ENCODE measurements around the gene HOXD12.

DNA sequence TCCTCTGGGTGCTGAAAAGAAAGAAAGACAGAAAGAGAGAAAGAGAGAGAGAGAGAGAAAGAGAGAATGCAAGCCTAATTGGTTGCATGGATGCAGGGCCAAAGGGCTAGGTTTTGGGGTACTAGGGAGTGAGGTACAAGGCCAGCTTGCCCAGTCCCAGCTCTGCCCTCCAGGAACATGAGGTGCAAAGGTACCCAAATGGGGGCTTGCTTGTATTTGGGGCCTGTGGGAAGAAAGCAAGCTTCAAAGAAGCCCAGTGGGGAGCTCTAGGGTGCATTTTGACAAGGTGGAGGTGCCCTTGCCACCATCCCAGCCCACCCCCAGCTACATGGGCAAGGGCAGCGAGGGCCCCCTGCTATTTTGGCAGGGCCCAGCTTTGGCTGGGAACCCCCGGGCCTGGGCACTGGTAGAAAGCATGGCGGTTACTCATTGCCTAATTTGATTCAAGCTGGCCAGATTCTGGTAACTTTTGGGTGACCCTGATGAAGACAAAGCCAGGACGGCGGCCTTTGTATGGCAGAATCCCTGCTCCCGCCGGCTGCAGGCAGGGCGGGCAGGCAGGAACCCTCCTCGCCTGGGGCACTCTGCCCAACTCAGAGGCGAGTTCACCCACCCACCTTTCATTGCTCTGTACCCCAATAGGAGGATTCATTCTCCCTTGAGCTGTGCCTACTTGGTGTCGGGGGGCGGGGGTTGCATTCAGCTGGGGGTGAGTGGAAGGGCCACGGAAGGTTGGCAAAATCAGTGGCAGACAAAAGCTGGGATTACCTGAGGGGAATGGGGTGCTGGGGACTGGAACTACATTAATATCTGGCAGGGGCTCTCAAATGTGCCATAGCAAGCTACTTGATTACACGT is 51.2 kb downstream of the HOXD12 start:
- TF ChIP-seq CTCF (IDR thresholded peaks at IDR 0.05) (no peak), POLR2A (IDR thresholded peaks at IDR 0.05) (no peak), POLR2AphosphoS5 (IDR thresholded peaks at IDR 0.05) (no peak), EP300 (IDR thresholded peaks at IDR 0.05) (no peak)

Data from gastroesophageal sphincter (tissue), 3 donors.